GM23248 (cell line): ENCODE results near the gene FUT8. TPM values are rescaled to one million over a fixed set of nuclear protein-coding genes. Genes with fewer than 3 reads are reported as not detected.

Experiments
- DNase-seq: peaks from one replicate; pipeline ENCODE4 v3.0.0-alpha.2; 2015
- H2AFZ ChIP-seq: fragments of 200-600 bp; sonication (generic); 2 replicates; pipeline ENCODE4 v1.6.1; 2016; ENCODE audit warnings: antibody characterized with exemption
- H3F3A ChIP-seq: fragments of 200-600 bp; sonication (generic); 2 replicates; pipeline ENCODE4 v1.6.1; 2016; ENCODE audit warnings: mild to moderate bottlenecking, antibody characterized with exemption, mixed run types; ENCODE audit not compliant: insufficient read depth
- H3K27ac ChIP-seq: fragments of 200-600 bp; sonication (generic); 2 replicates; pipeline ENCODE4 v1.5.1; 2016; ENCODE audit warnings: mild to moderate bottlenecking
- H3K27me3 ChIP-seq: fragments of 200-600 bp; sonication (generic); replicated peaks from 2 replicates; pipeline ENCODE4 v1.6.1; 2016; ENCODE audit warnings: mild to moderate bottlenecking; ENCODE audit not compliant: insufficient read depth
- H3K36me3 ChIP-seq: fragments of 200-600 bp; sonication (generic); 2 replicates; pipeline ENCODE4 v1.6.1; 2016; ENCODE audit warnings: low read depth, mild to moderate bottlenecking
- H3K4me1 ChIP-seq: fragments of 200-600 bp; sonication (generic); 2 replicates; pipeline ENCODE4 v1.6.1; 2016; ENCODE audit warnings: mild to moderate bottlenecking; ENCODE audit not compliant: insufficient read depth
- H3K4me2 ChIP-seq: fragments of 200-600 bp; sonication (generic); one replicate; pipeline ENCODE4 v1.6.1; 2016; ENCODE audit warnings: mild to moderate bottlenecking; ENCODE audit not compliant: unreplicated experiment
- H3K4me3 ChIP-seq: fragments of 200-600 bp; sonication (generic); 2 replicates; pipeline ENCODE4 v1.5.1; 2016; ENCODE audit warnings: mild to moderate bottlenecking
- H3K79me2 ChIP-seq: fragments of 200-600 bp; sonication (generic); 2 replicates; pipeline ENCODE4 v1.6.1; 2016; ENCODE audit warnings: mild to moderate bottlenecking; ENCODE audit not compliant: insufficient read depth
- H3K9ac ChIP-seq: fragments of 200-600 bp; sonication (generic); 2 replicates; pipeline ENCODE4 v1.6.1; 2016; ENCODE audit warnings: mild to moderate bottlenecking
- H3K9me2 ChIP-seq: fragments of 200-600 bp; sonication (generic); 2 replicates; pipeline ENCODE4 v1.6.1; 2016; ENCODE audit warnings: mixed run types, mild to moderate bottlenecking, moderate library complexity; ENCODE audit not compliant: insufficient read depth
- H3K9me3 ChIP-seq: fragments of 200-600 bp; sonication (generic); one replicate; pipeline ENCODE4 v1.6.1; 2017; ENCODE audit warnings: low read depth
- H4K20me1 ChIP-seq: fragments of 200-600 bp; sonication (generic); 2 replicates; pipeline ENCODE4 v1.6.0; 2016; ENCODE audit not compliant: insufficient read depth
- EZH2 ChIP-seq: fragments of 200-600 bp; sonication (generic); IDR thresholded peaks from 2 replicates; pipeline ENCODE4 v1.6.1; 2018; ENCODE audit warnings: antibody characterized with exemption, mild to moderate bottlenecking; ENCODE audit not compliant: insufficient read depth, poor library complexity, severe bottlenecking
- EZH2phosphoT487 ChIP-seq: fragments of 200-600 bp; sonication (generic); IDR thresholded peaks from 2 replicates; pipeline ENCODE4 v1.6.1; 2018; ENCODE audit warnings: antibody characterized with exemption, moderate library complexity, mild to moderate bottlenecking, low read depth; ENCODE audit not compliant: insufficient read depth
- WGBS, 2 experiments: methylation state at CpG; one replicate each; pipeline ENCODE4 v1.1.6; 2015 to 2017; ENCODE audit warnings: low lambda C conversion rate in 2 of 2, low coverage in 1 of 2; ENCODE audit errors: missing lambda C conversion rate in 2 of 2; 5-methylcytosine and 5-hydroxymethylcytosine counted together
- in situ Hi-C: fragments of 300-500 bp; cut with MboI; formaldehyde crosslinking; loops from 2 replicates; pipeline ENCODE4 v1.15.0; 2020
- polyA plus RNA-seq: library from polyadenylated mRNA; unstranded; fragments of >200 nt; fragmentation: Nextera tagmentation; extraction: Ambion mirVana; gene quantifications from 2 replicates; pipeline ENCODE4 v1.2.1, GENCODE V29; 2016
- total RNA-seq: library from RNA; depleted of rRNA; stranded (reverse); fragments of >200 nt; shearing (Covaris generic); gene quantifications from 2 replicates; pipeline ENCODE4 v1.2.3, GENCODE V29; 2014

Gene FUT8
- total and polyA plus RNA-seq, 2 experiments from 2014 or later = 40.0 to 60.6 TPM

DNA sequence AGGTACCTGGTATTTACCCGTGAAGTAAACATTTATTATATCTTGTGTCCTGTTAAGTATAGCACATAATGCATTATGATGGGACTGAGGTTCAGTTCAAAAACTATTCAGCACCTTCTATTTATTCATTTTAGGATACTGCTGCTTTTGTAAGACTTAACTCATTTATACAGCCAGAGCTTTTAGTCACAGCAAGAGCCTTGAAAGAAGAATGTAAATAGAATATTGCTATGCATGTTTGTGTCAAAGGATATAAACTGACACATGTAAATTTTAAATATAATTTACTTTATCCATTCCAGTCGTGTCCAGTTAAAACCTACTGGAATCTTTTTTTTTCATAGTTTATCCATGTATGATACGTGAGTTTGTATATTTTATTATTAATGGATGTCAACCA lies 168.8 kb downstream of the FUT8 start:
- Histone ChIP-seq H3K4me3 (no peak overlapping the region), H3K9me3 (no peaks in the 10 kb centered on the region), H3K36me3 (peaks cover 4% of the 10 kb centered on the region; the same call in 1 of the 2 replicates), H3F3A (0 out of 2 replicates have a peak, but pooled peaks cover 5% of the 10 kb centered on the region), H3K9ac (no peak overlapping the region), H3K9me2 (no peaks in the 10 kb centered on the region), H4K20me1 (peaks cover 3% of the 10 kb centered on the region; the same call in 1 of the 2 replicates), H3K4me1 (0 out of 2 replicates have a peak, but pooled peaks cover 7% of the 10 kb centered on the region), H3K27me3 (no peaks in the 10 kb centered on the region), H3K79me2 (peaks cover 60% of the 10 kb centered on the region), H2AFZ (no peak overlapping the region), H3K27ac (no peak overlapping the region), H3K4me2 (no peak overlapping the region)
- no peak for TF ChIP-seq EZH2phosphoT487
- no peak for TF ChIP-seq EZH2
- DNase-seq = no peak
- 95 to 97% methylated on average over 3 of the region's 3 CpGs for WGBS, 2 experiments
- in situ Hi-C loops = no loop called here

DNA sequence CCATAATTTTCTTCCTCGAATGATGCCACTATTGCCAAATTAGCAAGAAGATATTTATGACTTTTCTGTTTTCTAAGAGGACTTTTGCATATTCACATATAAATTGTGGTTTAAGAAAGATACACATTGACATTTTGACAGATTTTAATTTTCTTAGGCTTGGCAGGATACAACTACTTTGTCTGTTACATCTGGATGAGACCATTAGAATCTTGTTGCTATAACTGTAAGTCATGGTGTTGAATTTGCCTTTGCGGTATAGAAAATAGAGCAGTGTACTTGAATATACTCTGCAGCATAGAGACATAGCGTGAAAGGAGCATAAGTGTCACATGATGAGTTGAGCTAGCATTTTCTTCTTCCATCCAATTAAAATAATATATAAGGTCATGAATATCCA lies 169.3 kb downstream of the FUT8 start:
- Histone ChIP-seq H3K4me2 (no peak overlapping the region), H3F3A (0 out of 2 replicates have a peak, but pooled peaks cover 5% of the 10 kb centered on the region), H3K79me2 (peaks cover 63% of the 10 kb centered on the region), H3K9ac (no peak overlapping the region), H2AFZ (no peak overlapping the region), H3K4me1 (0 out of 2 replicates have a peak, but pooled peaks cover 7% of the 10 kb centered on the region), H3K9me2 (no peaks in the 10 kb centered on the region), H4K20me1 (peaks cover 3% of the 10 kb centered on the region; the same call in 1 of the 2 replicates), H3K4me3 (no peak overlapping the region), H3K36me3 (peaks cover 4% of the 10 kb centered on the region; the same call in 1 of the 2 replicates), H3K27ac (no peak overlapping the region), H3K27me3 (no peaks in the 10 kb centered on the region), H3K9me3 (no peaks in the 10 kb centered on the region)
- no peak for DNase-seq
- no peak for TF ChIP-seq EZH2phosphoT487
- no peak for TF ChIP-seq EZH2
- in situ Hi-C loops = no loop called here
- 98 to 99% methylated on average over 3 of the region's 3 CpGs for WGBS, 2 experiments

DNA sequence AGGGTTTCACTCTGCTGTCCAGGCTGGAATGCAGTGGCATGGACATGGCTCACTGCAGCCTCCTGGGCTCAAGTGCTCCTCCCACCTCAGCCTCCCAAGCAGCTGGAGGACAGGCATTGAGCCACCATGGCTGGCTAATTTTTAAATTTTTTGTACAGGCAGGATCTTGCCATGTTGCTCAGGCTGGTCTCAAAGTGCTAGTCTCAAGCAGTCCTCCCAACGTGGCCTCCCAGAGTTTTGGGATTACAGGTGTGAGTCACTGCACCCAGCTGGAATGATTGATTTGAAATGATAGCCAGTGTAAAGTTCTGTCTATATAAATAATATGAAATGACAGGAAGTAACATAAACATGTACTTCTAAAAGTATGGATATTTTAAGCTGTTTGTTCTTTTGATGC lies 172.7 kb downstream of the FUT8 start:
- Histone ChIP-seq H4K20me1 (peaks cover 3% of the 10 kb centered on the region; the same call in 1 of the 2 replicates), H3K9me3 (no peaks in the 10 kb centered on the region), H3K79me2 (peaks cover 72% of the 10 kb centered on the region), H3F3A (0 out of 2 replicates have a peak, but pooled peaks cover 5% of the 10 kb centered on the region), H3K4me1 (0 out of 2 replicates have a peak, but pooled peaks cover 7% of the 10 kb centered on the region), H3K9ac (no peak overlapping the region), H2AFZ (no peak overlapping the region), H3K9me2 (no peaks in the 10 kb centered on the region), H3K4me2 (no peak overlapping the region), H3K4me3 (no peak overlapping the region), H3K27ac (no peak overlapping the region), H3K36me3 (peaks cover 4% of the 10 kb centered on the region; the same call in 1 of the 2 replicates), H3K27me3 (no peaks in the 10 kb centered on the region)
- in situ Hi-C loops = no loop called here
- no peak for DNase-seq
- WGBS, 2 experiments = 87 to 97% methylated on average over 1 of the region's 1 CpG
- TF ChIP-seq EZH2phosphoT487 (no peak), EZH2 (no peak)

DNA sequence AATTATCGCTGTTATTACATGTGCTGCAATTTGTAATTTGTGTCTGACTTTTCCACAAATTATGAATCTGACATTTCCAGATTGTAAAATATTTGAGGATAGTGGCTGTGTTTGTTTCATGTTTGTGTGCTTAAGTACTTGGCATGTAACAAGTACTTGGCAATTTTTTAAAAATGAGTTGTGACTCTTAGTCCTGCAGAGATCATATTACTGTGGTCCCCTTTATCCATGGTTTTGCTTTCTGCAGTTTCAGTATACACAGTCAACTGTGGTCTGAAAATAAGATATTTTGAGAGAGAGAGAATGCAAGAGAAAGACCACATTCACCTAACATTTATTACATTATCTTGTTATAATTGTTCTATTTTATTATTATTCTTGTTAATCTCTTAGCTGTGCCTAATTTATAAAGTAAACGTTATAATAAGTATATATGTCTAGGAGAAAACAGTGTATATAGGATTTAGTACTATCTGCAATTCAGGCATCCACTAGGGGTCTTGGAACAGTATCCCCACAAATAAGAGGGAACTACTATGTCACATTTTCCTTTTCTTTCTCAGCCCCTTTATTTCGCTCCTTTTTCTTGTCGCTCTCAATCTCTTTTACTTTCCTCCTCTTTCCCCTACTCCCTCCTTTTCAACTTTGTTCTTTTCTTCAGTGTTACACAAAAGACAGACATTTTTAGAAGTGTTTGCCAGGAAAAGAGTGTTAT lies 176.1 kb downstream of the FUT8 start:
- TF ChIP-seq EZH2phosphoT487 = no peak
- TF ChIP-seq EZH2 = no peak
- no peaks in the 10 kb centered on the region for H3K27me3 ChIP-seq

More for the DNA sequence above, 176.1 kb downstream of the FUT8 start:
- in situ Hi-C loops = no loop called here
- Histone ChIP-seq H3K36me3 (no peaks in the 10 kb centered on the region), H3K9ac (no peak overlapping the region), H3K9me2 (no peaks in the 10 kb centered on the region), H3F3A (no peaks in the 10 kb centered on the region), H3K4me2 (no peak overlapping the region), H3K79me2 (peaks cover 58% of the 10 kb centered on the region), H3K4me1 (no peaks in the 10 kb centered on the region), H2AFZ (no peak overlapping the region), H3K27ac (no peak overlapping the region), H3K4me3 (no peak overlapping the region), H4K20me1 (peaks cover 3% of the 10 kb centered on the region; the same call in 1 of the 2 replicates), H3K9me3 (no peaks in the 10 kb centered on the region)
- no peak for DNase-seq
- 54 to 57% methylated on average over 4 of the region's 4 CpGs for WGBS, 2 experiments
